ENCODE results near the gene CLEC2B. TPM values are rescaled to one million over a fixed set of nuclear protein-coding genes. Genes with fewer than 3 reads are reported as not detected.

The CLEC2B gene
- total and polyA plus RNA-seq, 12 donors, result 2.6 to 13.9 (median 4.4) TPM

- H3K4me3 ChIP-seq, result no peak overlapping the region
- H3K4me1 ChIP-seq, result peaks cover 0 to 2% (median 0%) of the 10 kb centered on the region in 9 donors
- no peak for TF ChIP-seq CTCF (IDR thresholded peaks at IDR 0.05)
- no peak overlapping the region for H3K27ac ChIP-seq
- no peaks in the 10 kb centered on the region for H3K9me3 ChIP-seq
- no peak for ATAC-seq
- H3K36me3 ChIP-seq, result no peaks in the 10 kb centered on the region
- no peaks in the 10 kb centered on the region for H3K27me3 ChIP-seq
- intact Hi-C loops (cut with DNase I), result no loop called here
- no peak for DNase-seq
- 94 to 95% methylated on average over 2 of the region's 2 CpGs for WGBS, 2 donors
Observed at GRCh38 chr12:9805883-9806282, 63.3 kb downstream of the CLEC2B start.

Other genes starting within 250 kb of the CLEC2B start
- gene CLEC2D, start 199.6 kb downstream of the CLEC2B start, total RNA-seq, result 1 to 10 TPM; 1.6 to 9.5 (median 3.2) TPM
- gene CLEC2D, start 199.6 kb downstream of the CLEC2B start, polyA plus RNA-seq, result 10 to 100 TPM in 1 of 2 donors, 1 to 10 TPM in 1; 1.2 to 15.6 TPM
- gene CLECL1, start 136.3 kb downstream of the CLEC2B start, total RNA-seq, result 1 to 10 TPM in 1 of 10 donors, under 1 TPM in 1, not detected in 8; 0.54 to 3.6 TPM
- under 1 TPM in 1 of 2 donors, not detected in 1; 0.25 TPM for gene CLECL1, start 136.3 kb downstream of the CLEC2B start, polyA plus RNA-seq
- 1 to 10 TPM in 3 of 10 donors, under 1 TPM in 5, not detected in 2; 0.17 to 6.2 (median 0.50) TPM for gene CD69, start 108.5 kb downstream of the CLEC2B start, total RNA-seq
- under 1 TPM; 0.22 to 0.55 TPM for gene CD69, start 108.5 kb downstream of the CLEC2B start, polyA plus RNA-seq
- gene KLRF1, start 41.9 kb downstream of the CLEC2B start, total RNA-seq, result 1 to 10 TPM in 1 of 10 donors, under 1 TPM in 3, not detected in 6; 0.19 to 1.8 (median 0.40) TPM
- 1 to 10 TPM in 1 of 2 donors, under 1 TPM in 1; 0.19 to 2.3 TPM for gene KLRF1, start 41.9 kb downstream of the CLEC2B start, polyA plus RNA-seq
- not detected for gene KLRF2, start 12.1 kb upstream of the CLEC2B start, total RNA-seq
- gene KLRF2, start 12.1 kb upstream of the CLEC2B start, polyA plus RNA-seq, result not detected
- not detected for gene CLEC2A, start 63.0 kb upstream of the CLEC2B start, total RNA-seq
- not detected for gene CLEC2A, start 63.0 kb upstream of the CLEC2B start, polyA plus RNA-seq
- gene CLEC12A, start 102.1 kb upstream of the CLEC2B start, total RNA-seq, result 1 to 10 TPM in 4 of 10 donors, under 1 TPM in 5, not detected in 1; 0.20 to 8.9 (median 0.85) TPM
- gene CLEC12A, start 102.1 kb upstream of the CLEC2B start, polyA plus RNA-seq, result under 1 TPM; 0.66 to 0.94 TPM
- not detected for gene CLEC1B, start 129.8 kb upstream of the CLEC2B start, total RNA-seq
- gene CLEC1B, start 129.8 kb upstream of the CLEC2B start, polyA plus RNA-seq, result under 1 TPM in 1 of 2 donors, not detected in 1; 0.04 TPM
- under 1 TPM in 1 of 10 donors, not detected in 9; 0.81 TPM for gene CLEC12B, start 141.3 kb upstream of the CLEC2B start, total RNA-seq
- gene CLEC12B, start 141.3 kb upstream of the CLEC2B start, polyA plus RNA-seq, result not detected
- gene CLEC9A, start 161.3 kb upstream of the CLEC2B start, total RNA-seq, result under 1 TPM in 3 of 10 donors, not detected in 7; 0.15 to 0.37 (median 0.22) TPM
- gene CLEC9A, start 161.3 kb upstream of the CLEC2B start, polyA plus RNA-seq, result under 1 TPM in 1 of 2 donors, not detected in 1; 0.04 TPM
- 1 to 10 TPM; 1.2 to 6.6 (median 2.7) TPM for gene CLEC1A, start 229.6 kb upstream of the CLEC2B start, total RNA-seq
- 1 to 10 TPM; 4.3 to 4.8 TPM for gene CLEC1A, start 229.6 kb upstream of the CLEC2B start, polyA plus RNA-seq

All from heart right ventricle (tissue), 16 donors.